ENCODE measurements around the gene TSEN34.

TSEN34 gene

GRCh38 chr19:54201172-54201701, 10.1 kb downstream of the TSEN34 start (continued):
- TF ChIP-seq ZNF518A (tag by site-specific recombination; conservative IDR thresholded peaks at IDR 0.05; ENCODE audit: low read depth) (no peak), YY2 (tag by site-specific recombination; IDR thresholded peaks at IDR 0.05) (0 out of 2 replicates have a peak, but pooled peaks have one; percentile 5), HOXC10 (CRISPR knock-in tag; IDR thresholded peaks at IDR 0.05) (0 out of 2 replicates have a peak, but pooled peaks have one; percentile 80)

GRCh38 chr19:54201980-54202379, 10.9 kb downstream of the TSEN34 start:
- ChIA-PET POLR2A (interaction anchor here (1.1 to 6.8 kb wide), 8 partner anchors 10 to 1260 kb away, joined by 3 to 241 read pairs (median 8); partner anchors contain the start of genes CNOT3, MBOAT7, PRPF31 and TFPT), CTCF (interaction anchor here (1.1 kb wide), 1 partner anchor 31 kb away, joined by 4 read pairs; no protein-coding TSS in a partner anchor)
- H3K36me3 ChIP-seq (ENCODE audit: control insufficient read depth in 2 of 2, insufficient read depth in 1 of 2, low read length in 2 of 2) = peaks cover 50 to 67% of the 10 kb centered on the region in 2 experiments
- H3K4me1 ChIP-seq (ENCODE audit: control insufficient read depth, insufficient read depth, low read length) = peaks cover 10% of the 10 kb centered on the region
- H3K9me3 ChIP-seq (ENCODE audit: control insufficient read depth, insufficient read depth, low read depth, low read length) = no peaks in the 10 kb centered on the region
- no peak for TF ChIP-seq ZEB2 (tag by site-specific recombination; IDR thresholded peaks at IDR 0.05)
- TF ChIP-seq ZNF121 (tag by site-specific recombination; IDR thresholded peaks at IDR 0.05) = peak; percentile 50; the same call in 1 of the 2 replicates
- peak overlapping the region; percentile 96 for H3K4me3 ChIP-seq (ENCODE audit: low read depth, low read length)
- no peak overlapping the region for H3K27ac ChIP-seq (ENCODE audit: extremely low read depth, low read depth, low read length)

- no peak overlapping the region for H3K27ac ChIP-seq (ENCODE audit: extremely low read depth, low read depth, low read length)
- no peaks in the 10 kb centered on the region for H3K9me3 ChIP-seq (ENCODE audit: control insufficient read depth, insufficient read depth, low read depth, low read length)
- ChIA-PET POLR2A (interaction anchor here (0.5 to 6.8 kb wide), 4 partner anchors 9 to 66 kb away, joined by 3 to 241 read pairs (median 5); partner anchors contain the start of genes MBOAT7 and TSEN34), CTCF (interaction anchor here (0.7 kb wide), 3 partner anchors 30 to 189 kb away, joined by 3 to 6 read pairs (median 3); partner anchors contain the start of gene TMC4)
- H3K4me1 ChIP-seq (ENCODE audit: control insufficient read depth, insufficient read depth, low read length) = peaks cover 10% of the 10 kb centered on the region
- peaks cover 54 to 72% of the 10 kb centered on the region in 2 experiments for H3K36me3 ChIP-seq (ENCODE audit: control insufficient read depth in 2 of 2, insufficient read depth in 1 of 2, low read length in 2 of 2)
- H3K4me3 ChIP-seq (ENCODE audit: low read depth, low read length) = no peak overlapping the region
- no peak for TF ChIP-seq ZNF266 (tag by site-specific recombination; IDR thresholded peaks at IDR 0.05; ENCODE audit: low read depth)
- TF ChIP-seq ZNF335 (tag by site-specific recombination; conservative IDR thresholded peaks at IDR 0.05) = no peak
- no peak for TF ChIP-seq SP3 (tag by site-specific recombination; IDR thresholded peaks at IDR 0.05)
- TF ChIP-seq ZNF747 (tag by site-specific recombination; IDR thresholded peaks at IDR 0.05) = no peak
- no peak for TF ChIP-seq ZNF664 (tag by site-specific recombination; IDR thresholded peaks at IDR 0.05)
- no peak for TF ChIP-seq ZNF837 (tag by site-specific recombination; IDR thresholded peaks at IDR 0.05)
- TF ChIP-seq FEZF1 (tag by site-specific recombination; IDR thresholded peaks at IDR 0.05) = no peak
- TF ChIP-seq ZNF138 (tag by site-specific recombination; IDR thresholded peaks at IDR 0.05; ENCODE audit: borderline replicate concordance) = no peak
- no peak for TF ChIP-seq ZNF112 (tag by site-specific recombination; IDR thresholded peaks at IDR 0.05)
- TF ChIP-seq ZNF580 (tag by site-specific recombination; IDR thresholded peaks at IDR 0.05) = no peak
- TF ChIP-seq ZNF114 (tag by site-specific recombination; IDR thresholded peaks at IDR 0.05) = no peak
- no peak for TF ChIP-seq ZNF362 (tag by site-specific recombination; IDR thresholded peaks at IDR 0.05)
- no peak for TF ChIP-seq HOXC10 (CRISPR knock-in tag; IDR thresholded peaks at IDR 0.05)
- TF ChIP-seq ZNF280D (tag by site-specific recombination; IDR thresholded peaks at IDR 0.05) = no peak
- no peak for TF ChIP-seq OVOL3 (tag by site-specific recombination; IDR thresholded peaks at IDR 0.05)
Observed at GRCh38 chr19:54203151-54203611, 12.1 kb downstream of the TSEN34 start.

All from HEK293 (cell line).